Measurements from ENCODE around the gene RNF113A. TPM values are rescaled to one million over a fixed set of nuclear protein-coding genes. Genes with fewer than 3 reads are reported as not detected.

The RNF113A gene
- total RNA-seq, result 11.6 and 14.5 TPM in 2 replicates

GRCh38 chrX:119871599-119872395, at the start of gene RNF113A, which contains the start of gene NDUFA1:
Gene RNF113A, minus strand, starts transcription at chrX:119871733. Its CDS starts 120 bp downstream, at chrX:119871613.
Gene NDUFA1, plus strand, starts transcription at chrX:119871832. Its CDS starts 80 bp downstream, at chrX:119871912.

DNA sequence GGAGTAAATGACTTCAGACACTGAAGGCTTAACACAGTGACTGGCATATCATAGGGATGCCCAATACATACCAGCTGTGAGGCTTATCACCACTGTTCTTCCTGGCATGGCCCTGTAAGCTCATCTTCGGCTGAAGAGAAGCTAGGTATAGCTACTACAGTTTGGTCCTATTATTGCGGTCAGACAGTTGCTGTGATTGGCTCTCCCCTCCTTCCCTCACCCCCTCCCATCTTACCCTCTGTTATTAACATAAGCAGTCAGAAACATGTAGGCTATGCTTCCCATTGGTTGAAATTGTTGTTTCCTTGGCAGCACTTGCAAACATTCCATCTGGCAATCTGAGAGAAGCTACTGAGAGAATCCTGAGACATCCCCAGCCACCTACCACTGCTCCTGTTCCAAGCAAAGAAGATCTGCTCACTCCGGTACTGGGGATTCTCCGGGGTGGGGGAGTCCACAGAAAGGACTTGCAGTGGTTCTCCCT, 24.4 kb upstream of the RNF113A start, which contains the start of gene AKAP14:
Gene AKAP14 (plus strand): TSS at position 51 of the 484 bp plus-strand sequence. CDS start 7,331 bp downstream, outside the sequence.

DNA sequence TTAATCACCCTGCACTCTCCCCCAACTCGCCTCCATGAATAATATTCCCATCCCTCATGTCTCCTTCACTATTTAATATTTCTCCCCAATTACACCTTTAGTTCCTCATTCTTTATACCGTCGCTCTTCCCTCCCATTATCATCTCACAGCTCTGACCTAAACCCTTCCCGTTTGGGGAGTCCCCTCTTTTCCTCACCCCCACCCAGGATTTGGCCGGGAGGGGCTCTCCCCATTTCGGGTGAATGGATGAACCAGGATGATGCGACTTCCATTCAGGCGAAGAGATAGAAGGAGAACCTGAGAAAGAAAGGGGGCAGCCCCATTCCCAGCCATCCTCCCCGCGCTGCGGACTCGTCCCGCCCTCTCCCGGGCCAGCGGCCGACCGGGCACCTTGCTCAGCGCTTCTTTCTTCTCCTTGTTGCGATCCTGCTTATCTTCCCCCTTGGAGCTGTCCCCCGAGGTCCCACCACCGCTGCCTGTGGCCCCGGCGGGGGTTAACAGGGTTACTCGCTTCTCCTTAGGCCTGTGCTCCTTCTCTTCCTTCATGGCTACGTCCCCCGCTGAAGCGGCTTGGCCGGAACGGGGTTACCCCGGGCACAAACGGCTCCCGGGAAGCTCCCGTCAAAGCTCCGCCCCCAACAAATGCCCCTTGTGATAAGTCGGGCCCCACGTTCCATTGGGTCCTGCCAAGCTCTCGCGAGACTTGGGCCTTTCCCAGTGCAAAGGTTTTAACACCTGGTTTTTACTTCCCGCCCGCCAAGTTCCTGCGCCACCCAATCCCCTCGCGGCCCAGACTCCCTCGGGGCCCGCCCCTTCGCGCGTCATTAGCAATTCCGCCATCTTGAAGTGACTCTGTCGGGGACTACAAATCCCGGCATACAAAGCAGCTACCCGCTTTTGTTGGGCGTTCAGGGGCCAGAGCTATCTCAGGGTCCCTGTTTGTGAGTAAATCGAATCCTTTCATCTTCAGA, 18.9 kb downstream of the RNF113A start, which contains the start of gene UPF3B:
Gene UPF3B (minus strand): TSS at position 582 of the 972 bp plus-strand sequence. CDS start 35 bp downstream, at position 547.

Other genes with a start within 250 kb of the RNF113A start
- gene SEPTIN6, start 178.6 kb downstream of the RNF113A start, total RNA-seq, result 8.2 and 9.0 TPM in 2 replicates
- 0.68 TPM in 1 of 2 replicates, not detected in the other for gene SOWAHD, start 113.1 kb downstream of the RNF113A start, total RNA-seq
- gene RPL39, start 80.1 kb downstream of the RNF113A start, total RNA-seq, result 5,686 and 6,700 TPM in 2 replicates
- gene UPF3B, start 18.8 kb downstream of the RNF113A start, total RNA-seq, result 2.7 and 2.9 TPM in 2 replicates
- gene NDUFA1, start 99 bp upstream of the RNF113A start, total RNA-seq, result 85.8 and 89.1 TPM in 2 replicates
- not detected in 2 replicates for gene AKAP14, start 24.2 kb upstream of the RNF113A start, total RNA-seq
- gene NKAP, start 72.0 kb upstream of the RNF113A start, total RNA-seq, result 2.7 and 4.1 TPM in 2 replicates
- not detected in 2 replicates for gene RHOXF2B, start 206.0 kb upstream of the RNF113A start, total RNA-seq
- not detected in 2 replicates for gene RHOXF1, start 244.2 kb upstream of the RNF113A start, total RNA-seq